ENCODE data around the gene MARK2. TPM values are rescaled to one million over a fixed set of nuclear protein-coding genes. Genes with fewer than 3 reads are reported as not detected.
"Not testable (repeated sequence)": the region's sequence is repeated elsewhere in the genome, so short reads cannot be mapped to it uniquely, and the experiment has no call there.

The MARK2 gene
- total RNA-seq, 3 donors from 2014 or later = 12.6 to 34.0 (median 22.3) TPM

DNA sequence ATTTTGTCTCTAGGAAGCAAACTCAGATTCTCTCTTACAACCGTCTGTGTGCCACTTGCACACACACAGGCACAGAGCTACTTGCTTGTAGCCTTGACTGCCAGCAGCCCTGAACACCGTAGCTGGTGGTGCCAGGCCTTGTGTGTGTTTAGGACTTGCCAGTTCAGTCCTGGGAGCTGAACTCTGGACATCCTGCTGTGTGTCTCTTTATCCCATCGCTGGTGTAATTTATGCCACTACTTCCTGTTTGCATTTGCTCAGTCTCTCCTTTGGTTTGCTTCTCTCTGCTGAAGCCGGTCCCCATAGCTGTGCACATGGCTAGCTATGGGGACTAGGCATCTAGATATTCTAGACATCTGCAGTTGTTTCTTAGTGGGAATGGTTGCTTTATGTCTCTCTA, 24.0 kb downstream of the MARK2 start:
- H3K4me3 ChIP-seq = no peak overlapping the region
- TF ChIP-seq POLR2AphosphoS5 (IDR thresholded peaks at IDR 0.05) = no peak
- TF ChIP-seq, protein P1, sequence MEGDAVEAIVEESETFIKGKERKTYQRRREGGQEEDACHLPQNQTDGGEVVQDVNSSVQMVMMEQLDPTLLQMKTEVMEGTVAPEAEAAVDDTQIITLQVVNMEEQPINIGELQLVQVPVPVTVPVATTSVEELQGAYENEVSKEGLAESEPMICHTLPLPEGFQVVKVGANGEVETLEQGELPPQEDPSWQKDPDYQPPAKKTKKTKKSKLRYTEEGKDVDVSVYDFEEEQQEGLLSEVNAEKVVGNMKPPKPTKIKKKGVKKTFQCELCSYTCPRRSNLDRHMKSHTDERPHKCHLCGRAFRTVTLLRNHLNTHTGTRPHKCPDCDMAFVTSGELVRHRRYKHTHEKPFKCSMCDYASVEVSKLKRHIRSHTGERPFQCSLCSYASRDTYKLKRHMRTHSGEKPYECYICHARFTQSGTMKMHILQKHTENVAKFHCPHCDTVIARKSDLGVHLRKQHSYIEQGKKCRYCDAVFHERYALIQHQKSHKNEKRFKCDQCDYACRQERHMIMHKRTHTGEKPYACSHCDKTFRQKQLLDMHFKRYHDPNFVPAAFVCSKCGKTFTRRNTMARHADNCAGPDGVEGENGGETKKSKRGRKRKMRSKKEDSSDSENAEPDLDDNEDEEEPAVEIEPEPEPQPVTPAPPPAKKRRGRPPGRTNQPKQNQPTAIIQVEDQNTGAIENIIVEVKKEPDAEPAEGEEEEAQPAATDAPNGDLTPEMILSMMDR (IDR thresholded peaks at IDR 0.05) = no peak
- no peak for TF ChIP-seq POLR2A (IDR thresholded peaks at IDR 0.05)
- H3K9me3 ChIP-seq = no peaks in the 10 kb centered on the region
- H3K27ac ChIP-seq = peak overlapping the region; percentile 72 to 79
- H3K27me3 ChIP-seq = no peaks in the 10 kb centered on the region
- intact Hi-C loops (cut with DNase I; ENCODE audit: low total_unique reads) = no loop called here
- no peak for DNase-seq (ENCODE audit: low spot score in 2 of 2)
- no peaks in the 10 kb centered on the region for H3K36me3 ChIP-seq
- peaks cover 0 to 2% of the 10 kb centered on the region in 2 donors for H3K4me1 ChIP-seq

GRCh38 chr11:63863620-63864019, 24.7 kb downstream of the MARK2 start:
- peak overlapping the region in 1 of 2 donors; percentile 79 for H3K27ac ChIP-seq
- intact Hi-C loops (cut with DNase I; ENCODE audit: low total_unique reads); DNase-seq (ENCODE audit: low spot score in 2 of 2); H3K36me3 ChIP-seq; H3K9me3 ChIP-seq; H3K4me1 ChIP-seq; H3K27me3 ChIP-seq; H3K4me3 ChIP-seq: not testable (repeated sequence)

GRCh38 chr11:63866211-63866610, 27.3 kb downstream of the MARK2 start:
- no peaks in the 10 kb centered on the region for H3K9me3 ChIP-seq
- peaks cover 15 to 32% of the 10 kb centered on the region in 2 donors for H3K4me1 ChIP-seq
- peak in 1 of 2 donors; percentile 51 for DNase-seq (ENCODE audit: low spot score in 2 of 2)
- no peaks in the 10 kb centered on the region for H3K36me3 ChIP-seq
- no peak overlapping the region for H3K4me3 ChIP-seq
- H3K27me3 ChIP-seq = no peaks in the 10 kb centered on the region
- TF ChIP-seq, protein P1 (IDR thresholded peaks at IDR 0.05) = no peak
- TF ChIP-seq POLR2AphosphoS5 (IDR thresholded peaks at IDR 0.05) (no peak), POLR2A (IDR thresholded peaks at IDR 0.05) (no peak)
- H3K27ac ChIP-seq = peak overlapping the region; percentile 41 to 74
- intact Hi-C loops (cut with DNase I; ENCODE audit: low total_unique reads) = no loop called here

DNA sequence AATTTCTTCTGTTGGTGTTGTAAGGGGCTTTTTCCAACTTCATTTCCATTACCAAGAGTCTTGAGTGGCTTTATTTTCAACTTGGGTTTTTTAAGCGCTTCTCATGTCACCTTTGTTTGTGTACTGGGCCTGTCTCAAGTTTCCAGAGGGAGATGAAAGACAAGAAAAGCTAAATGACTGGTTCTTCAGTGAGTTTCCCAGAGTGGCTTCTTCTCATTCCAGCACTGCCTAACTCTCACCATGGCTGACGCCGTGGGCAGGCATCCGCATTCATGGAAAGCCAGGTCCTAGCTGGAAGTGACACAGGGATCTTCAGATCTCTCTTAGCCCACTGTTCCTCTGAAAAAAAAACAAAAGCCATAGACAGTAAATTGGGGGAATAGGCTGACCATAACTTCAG, 28.6 kb downstream of the MARK2 start:
- H3K4me1 ChIP-seq = peaks cover 15 to 41% of the 10 kb centered on the region in 2 donors

GRCh38 chr11:63868399-63869064, 29.6 kb downstream of the MARK2 start:
- no peak for DNase-seq (ENCODE audit: low spot score in 2 of 2)

More for the DNA sequence above, 28.6 kb downstream of the MARK2 start:
- no peak overlapping the region for H3K4me3 ChIP-seq
- no peak for DNase-seq (ENCODE audit: low spot score in 2 of 2)
- intact Hi-C loops (cut with DNase I; ENCODE audit: low total_unique reads) = no loop called here
- H3K36me3 ChIP-seq = no peaks in the 10 kb centered on the region
- H3K27me3 ChIP-seq = no peaks in the 10 kb centered on the region
- no peaks in the 10 kb centered on the region for H3K9me3 ChIP-seq
- TF ChIP-seq, protein P1 (IDR thresholded peaks at IDR 0.05) = no peak
- TF ChIP-seq POLR2A (IDR thresholded peaks at IDR 0.05) (no peak), POLR2AphosphoS5 (IDR thresholded peaks at IDR 0.05) (no peak)
- peak overlapping the region; percentile 72 to 74 for H3K27ac ChIP-seq

More at GRCh38 chr11:63868399-63869064, 29.6 kb downstream of the MARK2 start:
- H3K4me1 ChIP-seq = peaks cover 15 to 44% of the 10 kb centered on the region in 2 donors
- TF ChIP-seq POLR2A (IDR thresholded peaks at IDR 0.05) = no peak
- TF ChIP-seq POLR2AphosphoS5 (IDR thresholded peaks at IDR 0.05) = no peak
- TF ChIP-seq, protein P1 (IDR thresholded peaks at IDR 0.05) = no peak
- H3K4me3 ChIP-seq = no peak overlapping the region
- no peaks in the 10 kb centered on the region for H3K9me3 ChIP-seq
- H3K27ac ChIP-seq = peak overlapping the region; percentile 74 to 75
- no peaks in the 10 kb centered on the region for H3K36me3 ChIP-seq
- H3K27me3 ChIP-seq = no peaks in the 10 kb centered on the region
- intact Hi-C loops (cut with DNase I; ENCODE audit: low total_unique reads) = no loop called here
